NCI-H69 (cell line): ENCODE measurements around the gene ASXL1.

Experiments used
- DNase-seq: peaks from one replicate; lab custom pipeline; 2025; lab: John Stamatoyannopoulos, UW

The ASXL1 gene

GRCh38 chr20:32453467-32454163 lies 95.5 kb downstream of the ASXL1 start:
- no peak for DNase-seq

- DNase-seq, result no peak
These were observed 96.3 kb downstream of the ASXL1 start for GRCh38 chr20:32454164-32455145.

GRCh38 chr20:32455171-32455900 lies 97.2 kb downstream of the ASXL1 start:
- DNase-seq, result no peak

GRCh38 chr20:32455901-32456701 lies 98.0 kb downstream of the ASXL1 start:
- DNase-seq, result no peak

- peak; percentile 76 for DNase-seq
These were observed 98.8 kb downstream of the ASXL1 start for GRCh38 chr20:32456869-32457478.

GRCh38 chr20:32457479-32457986 lies 99.4 kb downstream of the ASXL1 start:
- DNase-seq, result peak; percentile 93

- DNase-seq, result peak; percentile 39
These were observed 100.1 kb downstream of the ASXL1 start for GRCh38 chr20:32458061-32458836.

- DNase-seq, result no peak
These were observed 100.7 kb downstream of the ASXL1 start for GRCh38 chr20:32458837-32459220.

- DNase-seq, result no peak
These were observed 102.1 kb downstream of the ASXL1 start for GRCh38 chr20:32460231-32460630.

- no peak for DNase-seq
These were observed 102.7 kb downstream of the ASXL1 start for GRCh38 chr20:32460683-32461320.

- no peak for DNase-seq
These were observed 103.9 kb downstream of the ASXL1 start for GRCh38 chr20:32461836-32462600.

- no peak for DNase-seq
These were observed 104.9 kb downstream of the ASXL1 start for GRCh38 chr20:32462900-32463641.

- DNase-seq, result peak; percentile 23
These were observed 105.7 kb downstream of the ASXL1 start for GRCh38 chr20:32463642-32464400.

- no peak for DNase-seq
These were observed 106.4 kb downstream of the ASXL1 start for GRCh38 chr20:32464401-32465091.

- no peak for DNase-seq
These were observed 107.2 kb downstream of the ASXL1 start for GRCh38 chr20:32465092-32465900.
